HG02763 (cell line): ENCODE data around the gene ARGLU1.
"Not testable (repeated sequence)": the region's sequence is repeated elsewhere in the genome, so short reads cannot be mapped to it uniquely, and the experiment has no call there.

Experiments
- ATAC-seq: cut with Tn5 transposase; IDR thresholded peaks from one replicate; pipeline ENCODE4 v1.9.1; 2021; ENCODE audit warnings: mild to moderate bottlenecking, moderate library complexity; ENCODE audit not compliant: unreplicated experiment

ARGLU1 gene

GRCh38 chr13:106567474-106568298 lies at the start of gene ARGLU1:
ARGLU1 (minus strand) TSS chr13:106568137; CDS start chr13:106567919, 218 bp downstream.
- ATAC-seq = peak; percentile 70

- no peak for ATAC-seq
Observed at GRCh38 chr13:106617561-106617960, 49.6 kb upstream of the ARGLU1 start.

DNA sequence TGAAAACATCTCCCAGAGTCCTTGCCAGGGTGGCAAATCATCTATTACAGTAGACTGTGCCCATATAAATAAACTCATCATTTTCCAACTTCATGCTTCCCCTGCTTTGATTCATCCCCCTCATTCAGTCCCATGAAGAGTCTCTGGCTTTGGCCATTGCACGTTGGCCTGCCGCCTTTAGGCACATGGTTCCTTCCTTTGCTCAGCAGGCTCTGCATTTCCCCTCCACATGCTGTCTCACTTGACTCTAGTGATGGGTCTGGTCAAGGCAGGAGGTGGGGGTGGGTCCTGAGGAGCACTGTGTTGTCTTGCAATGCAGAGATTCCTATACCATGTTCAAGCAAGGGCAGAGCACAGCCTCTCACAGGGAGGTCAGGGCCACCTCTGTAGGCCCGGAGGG lies 48.8 kb upstream of the ARGLU1 start:
- no peak for ATAC-seq

DNA sequence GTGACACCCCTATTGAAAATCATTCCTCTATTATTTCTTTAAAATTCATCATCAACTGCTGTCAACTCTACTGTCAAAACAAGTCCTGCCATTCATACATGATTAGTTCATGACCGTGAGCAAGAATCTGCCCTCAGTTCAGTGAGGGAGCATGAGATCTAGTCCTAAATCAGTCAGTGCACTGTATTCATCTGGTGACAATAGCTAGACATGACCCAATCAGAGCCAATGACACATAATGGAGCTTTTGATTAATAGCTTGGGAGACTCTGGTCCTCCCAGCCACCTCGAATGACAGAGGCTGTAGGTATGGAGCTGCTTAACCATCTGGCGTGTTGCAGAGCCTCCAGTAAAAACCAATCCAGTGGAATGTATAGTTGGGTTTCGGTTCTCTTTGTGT lies 46.9 kb upstream of the ARGLU1 start:
- no peak for ATAC-seq

DNA sequence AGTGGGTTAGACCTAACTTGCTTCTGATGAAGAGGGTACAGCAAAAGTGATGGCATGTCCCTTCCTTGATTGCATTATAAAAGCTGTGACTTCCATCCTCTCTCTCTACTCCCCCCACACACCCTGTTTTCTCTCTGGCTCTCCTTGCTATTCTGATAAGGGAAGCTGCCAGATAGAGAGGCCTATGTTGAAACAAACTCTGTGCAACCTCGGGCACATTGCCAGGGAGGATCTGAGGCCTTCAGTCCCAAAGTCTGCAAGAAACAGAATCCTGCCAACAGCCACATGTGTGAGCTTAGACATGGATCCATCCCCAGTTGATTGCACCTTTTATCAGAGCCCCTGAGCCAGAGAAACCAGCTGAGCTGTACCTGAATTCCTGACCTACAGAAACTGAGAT lies 44.8 kb upstream of the ARGLU1 start:
- ATAC-seq = no peak

- no peak for ATAC-seq
Observed at GRCh38 chr13:106610486-106610885, 42.5 kb upstream of the ARGLU1 start.

DNA sequence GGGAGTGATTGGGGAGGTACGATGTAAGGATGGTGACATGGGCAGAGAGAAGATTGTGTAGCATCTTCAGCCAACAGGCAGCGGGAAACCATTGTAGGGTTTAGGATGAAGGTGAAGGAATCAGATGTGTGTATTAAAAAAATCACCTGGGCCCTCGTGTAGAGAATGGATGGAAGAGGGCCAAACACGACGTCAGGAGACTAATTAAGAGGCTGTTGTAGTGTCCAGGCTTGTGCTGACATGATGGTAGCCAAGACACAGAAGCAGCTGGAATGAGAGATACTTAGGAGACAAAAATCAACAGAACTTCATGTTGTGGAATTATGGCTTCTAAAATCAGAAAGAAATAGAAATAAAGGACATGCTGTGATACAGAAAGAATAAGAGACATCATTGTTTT lies 41.2 kb upstream of the ARGLU1 start:
- ATAC-seq = no peak

- ATAC-seq = no peak
Observed at GRCh38 chr13:106603546-106603945, 35.6 kb upstream of the ARGLU1 start.

DNA sequence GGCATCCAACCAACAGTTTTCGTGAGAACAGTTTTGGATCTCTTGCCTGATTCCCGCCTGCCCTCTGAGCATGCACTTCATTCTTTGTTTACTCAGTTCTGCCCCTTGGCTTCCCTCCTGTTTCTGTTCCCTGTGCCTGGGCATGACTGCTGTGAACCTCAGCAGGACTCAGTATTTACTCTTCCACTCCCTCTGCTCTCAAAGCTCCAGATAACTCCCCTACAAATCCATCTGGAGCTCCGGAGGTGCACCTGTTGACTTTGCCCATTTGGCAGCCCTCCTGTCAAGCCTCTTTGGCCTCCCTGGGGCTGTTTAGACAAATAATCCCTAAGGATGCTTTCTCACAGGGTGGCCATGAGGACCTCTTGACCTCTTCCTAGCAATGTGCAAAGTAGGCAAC lies 34.2 kb upstream of the ARGLU1 start:
- no peak for ATAC-seq

DNA sequence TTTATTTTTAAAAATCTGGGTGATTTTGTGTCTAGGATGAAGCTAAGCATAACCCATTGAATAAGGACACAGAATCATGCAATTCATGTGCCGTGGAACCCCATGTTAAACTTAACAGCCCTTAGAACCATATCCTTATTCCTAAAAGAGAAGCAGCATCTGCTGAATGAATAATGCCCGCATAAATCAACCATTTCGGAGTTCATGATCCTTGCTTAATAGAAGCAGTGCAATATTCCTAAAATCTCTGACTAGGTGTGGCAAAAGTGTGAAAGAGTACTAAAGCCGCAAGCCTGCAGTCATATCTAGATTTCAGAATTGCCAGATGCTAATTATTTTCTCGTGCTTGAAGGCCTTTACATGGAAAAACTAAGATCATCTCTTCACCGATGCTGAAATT lies 33.6 kb upstream of the ARGLU1 start:
- ATAC-seq = no peak

GRCh38 chr13:106600798-106601135 lies 32.8 kb upstream of the ARGLU1 start:
- not testable (repeated sequence) for ATAC-seq

DNA sequence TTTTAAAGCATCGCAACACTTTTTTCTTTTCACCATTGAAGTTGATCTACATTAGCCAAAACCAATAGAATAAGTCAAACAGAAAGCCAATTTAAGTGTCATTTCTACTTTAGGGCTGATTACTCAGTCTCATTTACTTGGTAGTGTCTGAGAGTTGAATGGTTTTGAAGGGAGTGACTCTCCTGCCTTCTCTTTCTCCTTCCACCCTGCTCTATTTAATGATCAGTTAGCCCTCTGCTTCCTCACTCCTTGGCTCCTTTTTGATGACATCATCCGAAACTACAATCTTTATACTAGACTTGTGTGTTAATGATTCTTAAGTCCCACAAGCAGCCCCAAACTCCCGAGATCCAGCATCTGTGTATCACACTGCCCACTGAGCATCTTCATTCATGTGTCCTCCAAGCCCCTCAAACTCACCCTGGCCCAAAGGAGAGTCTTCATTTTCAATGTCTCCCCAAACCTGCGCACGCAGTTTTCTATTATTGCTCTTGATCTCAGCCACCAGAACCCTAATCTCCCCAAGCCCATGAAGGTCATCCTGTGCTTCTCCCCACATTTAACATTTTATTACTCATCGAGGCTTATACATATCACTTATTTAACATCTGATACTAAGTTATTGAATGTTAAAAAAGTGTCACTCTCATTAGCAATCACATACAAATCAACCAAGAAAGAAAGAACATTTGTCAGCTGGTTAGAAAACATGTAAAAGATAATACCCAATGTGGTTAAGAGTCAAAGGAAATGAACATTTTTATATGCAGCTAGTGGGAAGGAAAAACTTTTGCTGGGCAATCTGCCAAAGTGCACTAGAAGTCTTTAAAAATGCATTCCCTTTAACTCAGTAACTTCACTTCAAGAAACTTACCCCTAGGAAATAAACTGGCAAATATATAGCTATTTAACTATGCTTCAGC lies 32.2 kb upstream of the ARGLU1 start:
- no peak for ATAC-seq

DNA sequence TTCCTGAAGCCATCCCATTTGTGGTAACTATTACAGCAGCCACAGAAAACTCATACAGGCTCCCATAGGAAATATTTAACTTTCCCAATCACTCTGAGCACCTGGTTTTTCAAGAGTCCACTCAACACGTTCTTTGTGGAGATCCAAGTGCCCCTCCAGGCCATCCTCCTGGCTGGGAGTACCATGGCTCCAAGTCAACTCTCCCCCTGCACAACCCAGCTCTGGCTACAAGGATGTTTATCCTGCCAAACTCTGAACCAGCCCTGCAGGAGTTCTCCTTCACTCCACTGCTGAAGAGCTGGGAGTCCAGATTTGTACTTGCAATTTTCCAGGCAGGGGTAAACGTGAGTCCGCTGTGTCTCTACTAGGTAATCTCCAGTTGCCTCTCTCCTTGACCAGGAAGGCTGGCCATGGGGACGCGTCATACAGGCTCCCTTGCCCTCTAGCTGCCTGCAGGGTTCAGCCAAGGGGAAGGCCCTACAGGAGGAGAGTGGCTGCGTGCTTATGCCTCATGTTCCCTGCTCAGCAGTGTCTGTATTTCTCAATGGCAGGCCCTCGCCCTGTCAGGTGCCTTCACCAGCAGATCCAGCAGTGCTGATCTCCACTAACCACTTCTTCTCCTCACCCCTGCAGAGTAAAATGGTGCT lies 29.9 kb upstream of the ARGLU1 start:
- no peak for ATAC-seq

- no peak for ATAC-seq
Observed at GRCh38 chr13:106597186-106597585, 29.2 kb upstream of the ARGLU1 start.

DNA sequence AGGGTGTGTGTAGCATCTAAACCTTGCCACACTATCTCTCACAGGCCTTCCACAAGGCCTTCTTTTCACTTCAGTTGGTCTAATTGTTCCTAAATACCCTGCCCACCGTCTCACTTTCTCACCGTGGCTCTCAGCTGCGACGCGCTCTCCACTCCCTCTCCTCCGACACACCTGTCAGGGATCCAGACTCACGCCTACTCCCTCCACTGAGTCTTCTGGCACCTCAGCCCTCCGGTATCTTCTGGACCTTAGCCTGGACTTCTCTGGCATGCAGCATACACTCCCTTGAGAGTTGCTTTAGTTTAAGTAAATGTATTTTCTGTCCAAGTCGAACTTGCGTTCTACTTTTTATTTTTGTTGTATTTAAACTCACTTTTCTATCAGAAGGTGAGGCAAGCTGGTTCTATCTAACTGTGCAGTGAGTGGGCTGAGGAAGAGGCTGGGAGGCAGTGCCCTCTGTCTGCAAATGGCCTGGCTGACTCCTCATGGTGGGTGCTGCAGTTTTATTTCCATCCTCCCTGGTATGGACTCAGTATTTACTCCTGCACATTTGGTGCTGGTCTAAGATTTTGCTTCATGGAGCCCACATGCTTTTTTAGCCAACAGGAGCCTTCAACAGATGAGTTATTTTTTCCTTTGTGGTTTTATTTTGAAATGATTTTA lies 28.5 kb upstream of the ARGLU1 start:
- no peak for ATAC-seq

DNA sequence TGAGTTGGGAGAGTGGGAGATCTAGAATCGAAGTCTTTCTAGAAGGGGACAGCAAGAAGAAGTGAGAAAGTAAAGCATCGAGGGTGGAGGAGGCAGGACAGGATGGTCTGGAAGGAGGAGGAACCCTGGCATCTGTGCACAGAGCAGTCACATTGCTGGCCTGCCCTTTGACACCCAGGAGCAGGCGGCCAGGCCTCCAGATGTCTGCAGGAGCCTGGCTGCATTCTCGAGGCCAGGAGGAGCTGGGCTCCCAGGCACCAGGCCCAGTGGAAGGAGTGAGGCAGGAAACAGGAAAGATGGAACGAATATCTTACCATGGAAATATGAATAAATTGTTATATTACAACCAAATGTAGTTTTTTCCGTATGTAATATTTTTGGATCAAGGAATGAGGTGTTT lies 27.7 kb upstream of the ARGLU1 start:
- no peak for ATAC-seq

DNA sequence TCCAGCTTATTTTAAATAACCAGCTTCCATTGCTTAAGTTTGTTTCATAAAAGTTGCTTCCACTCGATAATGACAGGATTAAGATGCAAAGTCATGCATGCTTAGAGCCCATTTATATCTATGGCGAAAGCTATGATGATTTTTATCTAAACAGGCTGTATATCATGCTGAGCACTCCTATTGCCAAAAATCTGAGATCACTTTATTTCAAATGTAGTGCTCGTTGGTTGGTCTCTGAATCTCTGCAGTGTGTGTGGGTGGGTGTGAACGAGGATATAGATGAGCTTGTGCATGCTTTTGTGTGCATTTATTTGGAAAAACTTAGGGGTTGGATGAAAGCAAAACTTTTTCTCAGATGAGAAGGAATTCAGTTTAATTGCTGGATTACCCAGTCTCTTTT lies 27.0 kb upstream of the ARGLU1 start:
- ATAC-seq = no peak

- no peak for ATAC-seq
Observed at GRCh38 chr13:106593132-106593531, 25.2 kb upstream of the ARGLU1 start.

DNA sequence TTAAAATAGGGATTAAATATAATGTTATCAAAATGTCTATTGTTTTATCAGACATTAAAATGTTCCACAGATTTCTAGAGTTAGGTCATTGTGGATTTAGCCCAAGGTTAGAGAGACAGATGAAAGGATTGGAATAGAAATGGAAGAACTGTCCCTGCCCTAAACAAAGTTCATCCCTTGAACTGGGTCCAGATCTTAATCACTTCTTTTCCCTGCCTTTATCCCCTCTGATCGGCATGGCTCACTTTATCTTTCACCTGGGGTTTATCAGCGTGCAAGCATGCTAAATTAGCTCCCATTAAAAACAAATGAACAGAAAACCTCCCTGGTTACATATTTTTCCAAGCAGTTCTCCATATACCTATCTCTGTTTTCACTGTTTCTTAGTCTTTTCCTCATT lies 23.4 kb upstream of the ARGLU1 start:
- no peak for ATAC-seq

GRCh38 chr13:106589716-106590115 lies 21.8 kb upstream of the ARGLU1 start:
- no peak for ATAC-seq

DNA sequence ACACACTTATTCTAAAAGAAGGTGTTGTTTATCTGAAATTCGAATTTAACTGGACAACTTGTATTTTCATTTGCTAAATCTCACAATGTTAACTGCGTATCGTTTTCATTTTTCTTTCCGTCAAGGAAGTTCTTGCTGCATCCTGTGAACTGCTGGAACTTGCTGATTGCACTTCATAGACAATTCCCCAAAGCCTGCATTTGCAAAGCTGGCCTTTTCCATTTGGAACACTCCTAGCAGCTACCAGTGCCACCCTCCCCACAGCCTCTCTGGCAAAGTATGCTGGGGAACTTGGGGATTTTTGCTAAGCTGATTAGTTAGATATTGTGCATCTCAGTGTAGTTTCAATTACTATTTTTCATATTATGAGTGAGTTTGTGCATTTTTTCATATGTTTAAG lies 20.4 kb upstream of the ARGLU1 start:
- no peak for ATAC-seq
